ENCODE data around the gene CBFA2T3.
"Not testable (repeated sequence)": the region's sequence is repeated elsewhere in the genome, so short reads cannot be mapped to it uniquely, and the experiment has no call there.

CBFA2T3 gene

GRCh38 chr16:89013111-89013510 is 36.1 kb upstream of the CBFA2T3 start:
- DNase-seq (ENCODE audit: low read depth in 3 of 3), result no peak

DNA sequence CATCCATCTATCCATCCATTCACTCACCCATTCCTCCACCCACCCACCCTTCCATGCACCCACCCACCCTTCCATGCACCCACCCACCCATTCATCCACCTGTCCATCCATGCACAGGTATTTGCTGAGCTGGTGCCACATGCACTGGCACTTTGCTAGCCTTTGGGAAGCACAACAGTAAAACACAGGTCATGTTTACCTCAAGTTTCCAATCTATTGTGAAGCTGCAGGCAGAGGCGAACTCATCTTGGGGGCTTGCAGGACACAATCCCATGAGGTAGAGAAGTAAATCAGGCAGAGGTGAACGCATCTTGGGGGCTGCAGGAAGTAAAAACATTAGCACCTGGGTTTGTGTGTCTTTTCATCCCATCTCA is 35.6 kb upstream of the CBFA2T3 start:
- no peak for DNase-seq (ENCODE audit: low read depth in 3 of 3)

DNA sequence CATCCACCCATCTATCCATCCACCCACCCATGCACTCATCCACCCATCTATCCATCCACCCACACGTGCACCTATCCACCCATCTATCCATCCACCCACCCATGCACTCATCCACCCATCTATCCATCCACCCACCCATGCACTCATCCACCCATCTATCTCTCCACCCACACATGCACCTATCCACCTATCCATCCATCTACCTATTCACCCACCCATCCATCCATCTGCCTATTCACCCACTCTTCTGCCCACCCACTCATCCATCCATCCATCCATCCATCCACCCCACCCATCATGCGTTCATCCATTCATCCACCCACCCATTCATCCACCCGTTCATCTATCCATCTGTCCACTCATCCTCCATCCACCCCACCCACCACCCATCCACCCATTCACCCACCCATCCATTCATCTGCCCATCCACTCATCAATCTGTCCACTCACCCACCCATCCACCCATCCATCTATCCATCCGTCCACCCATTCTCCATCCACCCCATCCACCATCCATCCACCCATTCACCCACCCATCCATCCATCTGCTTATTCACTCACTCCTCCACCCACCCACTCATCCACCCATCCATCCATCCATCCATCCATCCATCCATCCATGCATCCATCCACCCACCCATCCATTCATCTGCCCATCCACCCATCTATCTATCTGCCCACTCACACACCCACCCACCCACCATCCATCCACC is 35.1 kb upstream of the CBFA2T3 start:
- DNase-seq (ENCODE audit: low read depth in 3 of 3), result no peak

DNA sequence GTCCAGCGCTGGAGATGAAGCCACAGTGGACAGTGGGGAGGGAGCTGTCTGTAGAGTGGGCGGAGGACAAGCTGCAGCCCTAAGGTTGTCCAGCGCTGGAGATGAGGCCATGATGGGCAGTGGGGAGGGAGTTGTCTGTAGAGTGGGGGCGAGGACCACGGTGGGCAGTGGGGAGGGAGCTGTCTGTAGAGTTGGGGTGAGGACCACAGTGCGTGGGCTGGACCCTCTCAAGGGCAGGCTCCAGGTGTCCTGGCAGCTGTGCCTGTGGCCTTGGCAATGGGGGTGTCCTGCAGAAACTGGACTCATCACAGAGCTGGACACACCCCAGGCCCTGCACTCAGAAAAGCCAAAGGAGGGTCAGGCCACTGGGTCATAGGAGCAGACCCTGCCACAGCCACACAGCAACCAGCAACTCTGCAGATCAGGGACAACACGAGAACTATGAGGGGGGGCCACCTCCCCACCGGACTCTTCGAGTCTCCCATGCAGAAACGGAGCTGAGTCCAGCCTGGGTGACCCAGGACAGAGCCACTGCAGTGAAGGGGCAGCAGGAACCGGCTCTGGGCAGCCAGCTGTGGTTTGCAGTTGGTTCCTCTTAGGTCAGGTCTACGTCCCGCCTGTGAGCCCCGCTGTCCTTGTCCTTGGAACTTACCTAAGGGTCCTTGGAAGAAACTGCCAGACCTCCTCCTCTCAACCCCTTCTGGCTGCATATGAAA is 33.4 kb upstream of the CBFA2T3 start:
- no peak for DNase-seq (ENCODE audit: low read depth in 3 of 3)

DNA sequence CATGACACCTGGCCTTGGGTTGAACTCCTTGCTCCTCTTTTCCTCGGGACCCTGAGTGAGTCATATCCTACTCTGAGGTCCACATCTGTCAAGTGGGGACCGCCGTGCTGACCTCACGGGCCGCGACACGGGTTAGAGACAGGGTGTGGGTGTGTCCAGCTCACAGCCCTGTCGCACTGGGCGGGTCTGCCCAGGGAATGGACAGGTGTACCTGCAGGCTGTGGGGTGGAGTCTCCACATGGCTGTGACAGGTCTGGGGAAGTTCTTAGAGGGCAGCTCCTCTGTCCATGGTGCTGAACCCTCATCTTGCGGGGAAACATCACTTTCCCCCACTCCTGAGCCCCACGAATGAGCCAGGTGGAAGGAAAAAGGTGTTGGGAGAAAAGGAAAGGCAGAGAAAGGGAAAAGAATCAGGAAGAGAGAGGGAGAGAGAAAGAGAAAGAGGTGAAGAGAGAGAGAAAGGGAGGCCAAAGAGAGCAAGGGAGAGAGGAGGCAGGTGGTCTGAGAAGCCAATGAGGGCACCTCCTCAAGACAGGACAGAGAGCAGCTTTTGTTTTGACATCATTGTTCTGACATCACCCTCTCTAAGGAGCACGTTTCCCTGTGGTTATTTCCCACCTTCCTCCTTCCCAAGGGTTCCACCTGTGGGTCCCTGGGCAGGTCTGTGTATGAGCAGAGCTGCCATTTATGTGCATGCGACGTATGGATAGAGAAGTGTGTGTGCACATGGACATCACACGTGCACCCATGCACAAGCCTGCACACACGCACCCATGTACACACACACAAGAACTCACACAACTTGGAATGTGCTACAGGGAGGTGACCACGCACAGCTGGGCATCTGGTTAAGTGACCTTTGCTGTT is 32.6 kb upstream of the CBFA2T3 start:
- DNase-seq (ENCODE audit: low read depth in 3 of 3), result no peak

DNA sequence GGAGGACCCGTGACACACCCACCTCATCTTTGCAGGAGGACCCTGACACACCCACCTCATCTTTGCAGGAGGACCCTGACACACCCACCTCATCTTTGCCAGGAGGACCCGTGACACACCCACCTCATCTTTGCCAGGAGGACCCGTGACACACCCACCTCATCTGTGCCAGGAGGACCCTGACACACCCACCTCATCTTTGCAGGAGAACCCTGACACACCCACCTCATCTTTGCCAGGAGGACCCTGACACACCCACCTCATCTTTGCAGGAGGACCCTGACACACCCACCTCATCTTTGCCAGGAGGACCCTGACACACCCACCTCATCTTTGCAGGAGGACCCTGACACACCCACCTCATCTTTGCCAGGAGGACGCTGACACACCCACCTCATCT is 31.8 kb upstream of the CBFA2T3 start:
- DNase-seq (ENCODE audit: low read depth in 3 of 3), result not testable (repeated sequence)

DNA sequence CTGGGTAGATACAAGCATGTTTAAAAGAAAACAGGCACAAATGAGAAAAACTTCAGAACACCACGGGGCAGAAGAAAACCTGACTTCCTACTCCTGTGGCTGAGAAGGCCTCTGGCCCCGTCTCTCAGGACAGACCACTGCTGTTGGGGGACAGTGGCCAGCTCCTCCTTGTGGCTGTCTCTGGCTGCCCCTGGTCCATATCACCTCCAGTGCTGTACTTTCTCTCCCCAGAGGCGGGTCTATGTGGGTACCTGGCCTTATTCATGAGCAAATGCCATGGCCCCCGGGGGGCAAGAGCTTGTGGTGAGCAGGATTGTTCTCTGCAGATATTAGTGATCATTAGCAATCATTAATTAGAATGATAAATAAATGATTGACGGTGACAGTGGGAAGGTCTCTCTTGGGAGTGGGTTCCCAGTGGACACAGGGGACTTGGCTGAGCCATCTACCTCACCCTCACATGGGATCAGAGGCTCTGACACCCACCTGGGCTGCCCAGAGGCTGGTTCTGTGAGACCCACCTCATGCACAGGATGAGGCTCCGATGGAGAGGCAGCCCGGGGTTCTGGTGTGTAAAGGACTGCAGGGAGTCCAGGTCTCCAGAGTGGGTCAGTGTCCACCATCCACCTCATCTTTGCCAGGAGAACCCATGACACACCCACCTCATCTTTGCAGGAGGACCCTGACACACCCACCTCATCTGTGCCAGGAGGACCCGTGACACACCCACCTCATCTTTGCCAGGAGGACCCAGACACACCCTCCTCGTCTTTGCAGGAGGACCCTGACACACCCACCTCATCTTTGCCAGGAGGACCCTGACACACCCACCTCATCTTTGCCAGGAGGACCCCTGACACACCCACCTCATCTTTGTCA is 30.6 kb upstream of the CBFA2T3 start:
- no peak for DNase-seq (ENCODE audit: low read depth in 3 of 3)

DNA sequence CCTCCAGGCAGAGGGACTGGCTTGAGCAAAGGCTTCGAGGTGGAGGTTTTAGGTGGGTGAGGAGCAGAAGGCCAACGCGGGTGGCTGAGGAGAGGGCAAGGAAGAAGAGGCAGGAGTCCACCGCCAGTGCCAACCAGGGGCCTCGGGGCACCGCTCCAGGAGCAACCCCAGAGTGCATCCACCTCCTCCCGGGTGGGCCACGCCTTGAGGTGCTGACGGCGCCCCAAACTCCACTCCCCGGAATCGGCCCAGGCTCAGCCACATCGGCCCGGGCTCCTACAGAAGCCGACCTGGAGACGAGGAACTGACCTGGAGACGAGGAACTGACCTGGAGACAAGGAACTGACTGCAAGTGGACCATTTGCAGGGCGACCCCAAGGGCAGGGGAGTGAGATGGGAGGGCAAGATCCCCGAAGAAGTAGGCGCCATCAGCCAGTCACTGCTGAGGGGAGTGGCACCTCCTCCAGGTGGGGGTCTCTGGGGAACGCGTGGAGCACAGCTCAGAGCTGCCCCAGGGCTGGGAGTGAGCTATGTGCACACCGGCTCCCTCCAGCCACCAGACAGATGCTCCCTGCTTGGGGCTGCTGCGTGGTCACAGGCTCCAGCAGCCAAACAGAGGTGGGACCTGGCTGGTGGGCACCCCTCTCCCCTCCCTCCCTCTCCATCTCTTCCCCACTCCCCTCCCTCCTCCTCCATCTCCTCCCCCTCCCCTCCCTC is 29.2 kb upstream of the CBFA2T3 start:
- no peak for DNase-seq (ENCODE audit: low read depth in 3 of 3)

DNA sequence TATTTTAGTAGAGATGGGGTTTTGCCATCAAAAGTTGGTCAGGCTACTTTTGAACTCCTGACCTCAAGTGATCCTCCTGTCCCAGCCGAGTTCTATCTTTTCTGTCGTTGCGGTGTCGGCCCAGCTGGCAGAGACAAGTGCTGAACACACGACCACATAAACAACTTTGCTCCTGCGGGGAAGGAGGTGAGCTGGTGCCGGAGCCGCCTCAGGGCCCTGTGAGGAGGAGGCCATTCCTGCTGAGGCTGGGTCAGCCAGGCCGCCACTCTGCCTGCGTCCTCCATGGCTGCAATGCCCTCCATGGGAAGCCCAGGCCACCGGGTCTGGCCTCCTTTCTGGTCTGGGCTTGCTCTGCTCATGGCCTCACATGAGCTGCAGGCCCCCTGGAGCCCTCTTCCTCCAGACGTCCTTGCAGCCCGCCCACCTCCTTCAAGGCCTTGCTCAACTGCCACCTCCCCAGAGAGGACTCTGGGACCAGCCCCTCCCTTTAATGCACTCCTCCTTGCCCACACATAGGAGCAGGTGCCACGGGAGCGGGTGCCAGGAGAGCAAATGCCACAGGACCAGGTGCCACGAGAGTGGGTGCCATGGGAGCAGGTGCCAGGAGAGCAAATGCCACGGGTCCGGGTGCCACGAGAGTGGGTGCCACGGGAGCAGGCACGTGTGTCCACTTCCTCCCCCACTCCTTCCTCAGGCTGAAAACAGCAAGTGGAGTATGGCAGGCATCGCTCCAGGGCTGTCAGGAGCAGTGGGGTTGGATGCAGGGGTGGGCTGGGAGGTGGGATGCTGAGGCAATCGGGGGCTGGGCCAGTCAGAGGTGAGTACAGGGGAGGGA is 28.4 kb upstream of the CBFA2T3 start:
- DNase-seq (ENCODE audit: low read depth in 3 of 3), result no peak

- no peak for DNase-seq (ENCODE audit: low read depth in 3 of 3)
Observed at GRCh38 chr16:89004209-89004831, 27.3 kb upstream of the CBFA2T3 start.

- no peak for DNase-seq (ENCODE audit: low read depth in 3 of 3)
Observed at GRCh38 chr16:89003831-89004208, 26.8 kb upstream of the CBFA2T3 start.

DNA sequence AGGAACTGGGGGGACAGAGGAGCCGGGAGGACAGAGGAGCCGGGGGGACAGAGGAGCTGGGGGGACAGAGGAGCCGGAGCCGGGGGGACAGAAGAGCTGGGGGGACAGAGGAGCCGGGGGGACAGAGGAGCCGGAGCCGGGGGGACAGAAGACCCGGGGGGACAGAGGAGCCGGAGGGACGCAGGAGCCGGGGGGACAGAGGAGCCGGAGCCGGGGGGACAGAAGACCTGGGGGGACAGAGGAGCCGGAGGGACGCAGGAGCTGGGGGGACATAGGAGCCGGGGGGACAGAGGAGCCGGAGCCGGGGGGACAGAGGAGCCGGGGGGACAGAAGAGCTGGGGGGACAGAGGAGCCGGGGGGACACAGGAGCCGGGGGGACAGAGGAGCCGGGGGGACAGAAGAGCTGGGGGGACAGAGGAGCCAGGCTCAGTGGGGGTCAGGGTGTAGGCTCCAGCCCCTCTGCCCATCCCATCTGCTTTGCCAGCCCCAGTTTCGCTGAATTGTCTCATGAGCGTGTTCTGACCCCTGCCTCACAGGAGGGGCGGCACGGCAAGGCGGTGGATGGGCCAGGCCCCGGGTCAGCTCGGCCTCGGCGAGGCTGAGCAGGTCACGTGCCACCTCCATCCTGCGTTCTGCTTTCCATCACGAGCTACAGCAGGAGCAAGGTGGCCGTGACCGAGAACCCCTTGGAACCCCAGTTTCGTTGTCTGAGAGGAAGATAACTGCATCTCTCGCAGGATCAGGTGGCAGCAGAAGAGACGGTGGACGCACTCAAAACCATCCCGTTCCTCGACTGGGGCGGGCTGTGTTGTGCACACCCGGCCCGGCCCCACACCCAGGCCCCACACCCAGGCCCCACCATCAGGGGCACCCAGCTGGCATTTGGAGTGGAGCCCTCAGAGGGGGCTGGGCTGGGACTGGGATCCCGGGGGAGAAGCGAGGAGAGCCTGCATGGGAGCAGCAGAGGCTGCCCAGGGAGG is 26.1 kb upstream of the CBFA2T3 start:
- no peak for DNase-seq (ENCODE audit: low read depth in 3 of 3)

DNA sequence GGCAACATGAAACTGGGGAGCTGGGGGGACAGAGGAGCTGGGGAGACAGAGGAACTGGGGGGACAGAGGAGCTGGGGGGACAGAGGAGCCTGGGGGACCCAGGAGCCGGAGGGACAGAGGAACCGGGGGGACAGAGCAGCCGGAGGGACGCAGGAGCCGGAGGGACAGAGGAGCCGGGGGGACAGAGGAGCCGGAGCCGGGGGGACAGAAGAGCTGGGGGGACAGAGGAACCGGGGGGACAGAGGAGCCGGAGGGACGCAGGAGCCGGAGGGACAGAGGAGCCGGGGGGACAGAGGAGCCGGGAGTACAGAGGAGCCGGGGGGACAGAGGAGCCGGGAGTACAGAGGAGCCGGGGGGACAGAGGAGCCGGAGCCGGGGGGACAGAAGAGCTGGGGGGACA is 25.1 kb upstream of the CBFA2T3 start:
- not testable (repeated sequence) for DNase-seq (ENCODE audit: low read depth in 3 of 3)

- DNase-seq (ENCODE audit: low read depth in 3 of 3), result no peak
Observed at GRCh38 chr16:89001117-89002027, 24.4 kb upstream of the CBFA2T3 start.

GRCh38 chr16:89000207-89000959 is 23.4 kb upstream of the CBFA2T3 start:
- peak in 1 of 3 experiments; percentile 25 for DNase-seq (ENCODE audit: low read depth in 3 of 3)

- DNase-seq (ENCODE audit: low read depth in 3 of 3), result no peak
Observed at GRCh38 chr16:88999457-89000206, 22.6 kb upstream of the CBFA2T3 start.
